GM06990 (cell line): ENCODE data around the gene RXFP2.

Experiments
- DNase-seq: peaks from one replicate; pipeline ENCODE4 v3.0.0-alpha.2; 2011; ENCODE audit not compliant: insufficient read length; ENCODE audit errors: extremely low read depth
- H3K27me3 ChIP-seq: replicated peaks from 2 replicates; pipeline ENCODE4 v1.6.0; 2011; ENCODE audit warnings: low read length; ENCODE audit not compliant: control insufficient read depth, insufficient read depth
- H3K36me3 ChIP-seq: 2 replicates; pipeline ENCODE4 v1.5.1; 2011; ENCODE audit warnings: low read length; ENCODE audit not compliant: control insufficient read depth, insufficient read depth
- H3K4me3 ChIP-seq: replicated peaks from 2 replicates; pipeline ENCODE4 v1.5.1; 2011; ENCODE audit warnings: low read depth, mild to moderate bottlenecking, control low read depth, low read length
- CTCF ChIP-seq: IDR thresholded peaks from 2 replicates; pipeline ENCODE4 v1.5.1; 2011; ENCODE audit warnings: low read length, control low read depth, mild to moderate bottlenecking, inconsistent platforms; ENCODE audit not compliant: insufficient read depth, poor library complexity, severe bottlenecking

RXFP2 gene

GRCh38 chr13:31775148-31775547 is 35.8 kb downstream of the RXFP2 start:
- TF ChIP-seq CTCF, result no peak

DNA sequence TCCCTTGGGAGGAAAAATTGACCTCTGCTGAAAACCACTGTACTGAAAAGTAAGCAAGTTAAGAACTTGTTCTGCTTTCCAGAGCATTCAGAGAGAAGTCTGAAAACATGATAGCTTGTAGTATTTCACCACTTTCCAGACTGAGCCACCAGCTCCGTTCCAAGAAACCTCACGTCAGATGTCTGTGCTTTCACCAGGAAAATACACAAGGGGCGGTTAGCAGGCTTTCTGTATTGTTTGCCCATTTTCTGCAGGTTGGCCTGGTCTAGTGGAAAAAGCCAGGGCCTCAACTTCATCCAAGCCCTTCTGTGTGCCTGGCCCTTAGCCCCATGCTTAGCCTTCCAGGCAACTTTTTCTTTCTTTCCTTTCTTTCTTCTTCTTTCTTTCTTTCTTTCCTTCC is 36.4 kb downstream of the RXFP2 start:
- Histone ChIP-seq H3K4me3 (no peak overlapping the region), H3K27me3 (no peaks in the 10 kb centered on the region), H3K36me3 (no peaks in the 10 kb centered on the region)
- no peak for TF ChIP-seq CTCF
- DNase-seq, result no peak

More at GRCh38 chr13:31775148-31775547, 35.8 kb downstream of the RXFP2 start:
- DNase-seq, result no peak
- no peaks in the 10 kb centered on the region for H3K27me3 ChIP-seq
- no peak overlapping the region for H3K4me3 ChIP-seq
- no peaks in the 10 kb centered on the region for H3K36me3 ChIP-seq

DNA sequence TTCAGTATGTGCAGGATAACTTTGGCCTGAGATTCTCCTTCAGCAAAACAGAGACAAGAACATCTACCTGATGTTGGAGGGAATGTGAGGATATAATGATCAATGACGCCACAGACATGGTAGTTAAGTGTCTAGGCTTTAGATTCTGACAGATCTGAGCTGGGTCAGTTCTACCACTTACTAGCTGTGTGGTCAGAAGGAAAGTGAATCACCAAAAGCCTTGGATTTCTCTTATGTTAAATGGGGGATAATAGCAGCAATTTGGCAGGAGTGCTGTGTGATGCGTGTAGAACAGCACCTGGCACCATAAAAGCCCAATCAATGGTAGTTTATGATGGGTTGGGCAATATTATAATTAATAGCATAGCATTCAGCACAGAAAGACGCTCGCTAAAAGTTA is 41.7 kb downstream of the RXFP2 start:
- TF ChIP-seq CTCF, result no peak
- Histone ChIP-seq H3K4me3 (no peak overlapping the region), H3K36me3 (no peaks in the 10 kb centered on the region), H3K27me3 (no peaks in the 10 kb centered on the region)
- DNase-seq, result no peak

- Histone ChIP-seq H3K27me3 (no peaks in the 10 kb centered on the region), H3K4me3 (no peak overlapping the region)
- no peak for TF ChIP-seq CTCF
These were observed 46.7 kb downstream of the RXFP2 start for GRCh38 chr13:31786011-31786410.

GRCh38 chr13:31790992-31791391 is 51.7 kb downstream of the RXFP2 start:
- Histone ChIP-seq H3K36me3 (no peaks in the 10 kb centered on the region), H3K27me3 (no peaks in the 10 kb centered on the region), H3K4me3 (no peak overlapping the region)
- no peak for DNase-seq
- TF ChIP-seq CTCF, result no peak

More at GRCh38 chr13:31786011-31786410, 46.7 kb downstream of the RXFP2 start:
- no peaks in the 10 kb centered on the region for H3K36me3 ChIP-seq
- no peak for DNase-seq

DNA sequence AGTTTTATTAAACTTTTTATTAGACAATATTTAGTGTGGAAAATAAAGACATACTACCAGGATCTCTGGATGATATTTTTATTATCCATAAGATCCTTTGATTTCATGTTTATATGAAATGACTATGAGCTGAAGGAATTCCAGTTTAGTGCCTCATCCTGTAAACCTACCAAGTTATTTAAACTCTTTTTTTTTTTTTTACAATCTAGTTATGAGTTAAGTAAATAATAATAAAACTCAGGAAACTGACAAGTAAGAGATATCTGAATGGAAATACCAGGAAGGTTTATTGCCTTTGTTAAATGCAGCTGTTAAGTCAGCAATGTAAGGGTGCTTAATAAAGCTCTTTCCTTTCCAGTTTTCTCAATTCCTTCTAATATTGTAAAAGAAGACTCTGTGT is 53.9 kb downstream of the RXFP2 start:
- no peak for TF ChIP-seq CTCF
- Histone ChIP-seq H3K36me3 (no peaks in the 10 kb centered on the region), H3K4me3 (no peak overlapping the region), H3K27me3 (no peaks in the 10 kb centered on the region)
- DNase-seq, result no peak
